GM23338 (cell line): Measurements from ENCODE around the gene IQGAP2.

ENCODE experiments used
- EZH2 ChIP-seq: fragments of 200-600 bp; sonication (generic); IDR thresholded peaks from one replicate; pipeline ENCODE4 v1.8.0; 2017; ENCODE audit warnings: antibody characterized with exemption, mild to moderate bottlenecking, low read depth; ENCODE audit not compliant: unreplicated experiment
- POLR2AphosphoS5 ChIP-seq: IDR thresholded peaks from 2 replicates; pipeline ENCODE4 v1.6.1; 2016; ENCODE audit warnings: antibody characterized with exemption, low read depth
- TF ChIP-seq, protein P1 (sequence below), 2 experiments: fragments of 200-600 bp in 1 of 2; sonication (generic) in 1 of 2; conservative IDR thresholded peaks; 2 replicates each; pipeline versions ENCODE4 v1.5.1 to v1.6.1; 2016 to 2017; ENCODE audit warnings: antibody characterized with exemption in 2 of 2, low read depth in 2 of 2, mild to moderate bottlenecking in 2 of 2, moderate library complexity in 1 of 2

- TF ChIP-seq, protein P1, sequence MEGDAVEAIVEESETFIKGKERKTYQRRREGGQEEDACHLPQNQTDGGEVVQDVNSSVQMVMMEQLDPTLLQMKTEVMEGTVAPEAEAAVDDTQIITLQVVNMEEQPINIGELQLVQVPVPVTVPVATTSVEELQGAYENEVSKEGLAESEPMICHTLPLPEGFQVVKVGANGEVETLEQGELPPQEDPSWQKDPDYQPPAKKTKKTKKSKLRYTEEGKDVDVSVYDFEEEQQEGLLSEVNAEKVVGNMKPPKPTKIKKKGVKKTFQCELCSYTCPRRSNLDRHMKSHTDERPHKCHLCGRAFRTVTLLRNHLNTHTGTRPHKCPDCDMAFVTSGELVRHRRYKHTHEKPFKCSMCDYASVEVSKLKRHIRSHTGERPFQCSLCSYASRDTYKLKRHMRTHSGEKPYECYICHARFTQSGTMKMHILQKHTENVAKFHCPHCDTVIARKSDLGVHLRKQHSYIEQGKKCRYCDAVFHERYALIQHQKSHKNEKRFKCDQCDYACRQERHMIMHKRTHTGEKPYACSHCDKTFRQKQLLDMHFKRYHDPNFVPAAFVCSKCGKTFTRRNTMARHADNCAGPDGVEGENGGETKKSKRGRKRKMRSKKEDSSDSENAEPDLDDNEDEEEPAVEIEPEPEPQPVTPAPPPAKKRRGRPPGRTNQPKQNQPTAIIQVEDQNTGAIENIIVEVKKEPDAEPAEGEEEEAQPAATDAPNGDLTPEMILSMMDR (conservative IDR thresholded peaks at IDR 0.05; ENCODE audit: low read depth in 2 of 2) = no peak
- no peak for TF ChIP-seq POLR2AphosphoS5
- no peak for TF ChIP-seq EZH2
Observed at GRCh38 chr5:76500633-76501393, 97.7 kb downstream of the IQGAP2 start.
